Endothelial cell of umbilical vein (primary cell): ENCODE measurements around the gene AURKA. TPM values are rescaled to one million over a fixed set of nuclear protein-coding genes. Genes with fewer than 3 reads are reported as not detected.

Source experiments
- BruUV-seq: library from RNA; stranded (reverse); fragments of 400-500 nt; replicated peaks from 2 replicates; lab custom pipeline; 2021; lab: Mats Ljungman, UMichigan
- CTCF ChIA-PET: fragments of 300-600, 350-600 bp; sonication (Branson Sonifier 250); formaldehyde crosslinking; loops from one replicate; lab custom pipeline; 2021; ENCODE audit warnings: antibody characterized with exemption, inconsistent platforms; lab: Charles Lee
- POLR2A ChIA-PET: fragments of 300-600, 350-600 bp; sonication (Branson Sonifier 250); formaldehyde crosslinking; loops from one replicate; lab custom pipeline; 2021; ENCODE audit warnings: antibody characterized with exemption, inconsistent platforms; lab: Charles Lee
- DNase-seq: peaks from one replicate; pipeline ENCODE4 v3.0.0-alpha.2; 2011; ENCODE audit warnings: low read depth, low spot score
- FAIRE-seq: peaks from 2 replicates; lab custom pipeline; 2011; peaks lifted over from hg19 to GRCh38; lab: Jason Lieb, UNC
- H2AFZ ChIP-seq: 2 replicates; pipeline ENCODE4 v1.6.0; 2012; ENCODE audit warnings: low read depth, low read length, control low read depth, inconsistent platforms
- H3K27ac ChIP-seq: 2 replicates; pipeline ENCODE4 v1.5.1; 2011; ENCODE audit warnings: low read depth, mild to moderate bottlenecking, control low read depth, low read length, moderate library complexity; ENCODE audit not compliant: insufficient read depth
- H3K27me3 ChIP-seq, 2 experiments: 2 replicates each; pipeline versions ENCODE4 v1.6.0 to v1.6.1; 2011; ENCODE audit warnings: low read length in 2 of 2, mixed read lengths in 1 of 2; ENCODE audit not compliant: control insufficient read depth in 2 of 2, insufficient read depth in 2 of 2
- H3K36me3 ChIP-seq, 2 experiments: 2 replicates in 1 of 2; 3 replicates in 1 of 2; pipeline ENCODE4 v1.5.1; 2011; ENCODE audit warnings: low read length in 2 of 2, mild to moderate bottlenecking in 1 of 2, moderate library complexity in 1 of 2; ENCODE audit not compliant: control insufficient read depth in 2 of 2, insufficient read depth in 2 of 2; ENCODE audit errors: extremely low read depth in 1 of 2
- H3K4me1 ChIP-seq: 3 replicates; pipeline ENCODE4 v1.5.1; 2011; ENCODE audit warnings: mild to moderate bottlenecking, low read length; ENCODE audit not compliant: control insufficient read depth, insufficient read depth; ENCODE audit errors: extremely low read depth
- H3K4me2 ChIP-seq: 2 replicates; pipeline ENCODE4 v1.6.1; 2011; ENCODE audit warnings: low read length, control low read depth, mixed read lengths; ENCODE audit not compliant: insufficient read depth
- H3K4me3 ChIP-seq, 3 experiments: fragments of 200-600 bp in 1 of 3; sonication (generic), shearing (Covaris generic) in 1 of 3; replicated peaks in 1 of 3; 2 replicates each; pipeline ENCODE4 v1.5.1; 2011 to 2016; ENCODE audit warnings: control low read depth in 3 of 3, low read length in 3 of 3, mild to moderate bottlenecking in 2 of 3, inconsistent platforms in 1 of 3, low read depth in 1 of 3, moderate library complexity in 1 of 3; ENCODE audit not compliant: insufficient read depth in 1 of 3
- H3K79me2 ChIP-seq: 2 replicates; pipeline ENCODE4 v1.6.0; 2012; ENCODE audit warnings: low read length, inconsistent platforms; ENCODE audit not compliant: control insufficient read depth, insufficient read depth
- H3K9ac ChIP-seq: replicated peaks from 2 replicates; pipeline ENCODE3; 2011; ENCODE audit warnings: low read length, control low read depth; ENCODE audit not compliant: insufficient read depth; ENCODE audit errors: extremely low read depth
- H3K9me1 ChIP-seq: replicated peaks from 3 replicates; pipeline ENCODE4 v1.6.0; 2011; ENCODE audit warnings: mild to moderate bottlenecking, low read length; ENCODE audit not compliant: control insufficient read depth, insufficient read depth; ENCODE audit errors: extremely low read depth
- H3K9me3 ChIP-seq: replicated peaks from 2 replicates; pipeline ENCODE4 v1.5.1; 2012; ENCODE audit warnings: low read length, inconsistent platforms; ENCODE audit not compliant: control insufficient read depth, insufficient read depth
- H4K20me1 ChIP-seq: replicated peaks from 2 replicates; pipeline ENCODE3; 2011; ENCODE audit warnings: mild to moderate bottlenecking, low read length; ENCODE audit not compliant: control insufficient read depth, insufficient read depth; ENCODE audit errors: extremely low read depth
- EZH2 ChIP-seq: IDR thresholded peaks from 2 replicates; pipeline ENCODE4 v1.6.1; 2012; ENCODE audit warnings: borderline replicate concordance, low read depth, mild to moderate bottlenecking, moderate library complexity, low read length, inconsistent platforms; ENCODE audit not compliant: severe bottlenecking
- FOS ChIP-seq: IDR thresholded peaks from 2 replicates; pipeline ENCODE4 v1.6.1; 2011; ENCODE audit warnings: mild to moderate bottlenecking, low read length, moderate library complexity, borderline replicate concordance; ENCODE audit not compliant: insufficient read depth
- JUN ChIP-seq: IDR thresholded peaks from 2 replicates; pipeline ENCODE4 v1.6.1; 2011; ENCODE audit warnings: borderline replicate concordance, low read depth; ENCODE audit not compliant: insufficient read length, insufficient read depth
- MYC ChIP-seq: IDR thresholded peaks from one replicate; pipeline ENCODE4 v1.6.1; 2011; ENCODE audit warnings: mild to moderate bottlenecking, low read depth, low read length
- POLR2A ChIP-seq: IDR thresholded peaks from 2 replicates; pipeline ENCODE4 v1.6.1; 2012; ENCODE audit warnings: low read depth, mild to moderate bottlenecking, control low read depth, low read length
- dilution Hi-C: fragments of 300-500 bp; cut with MboI; formaldehyde crosslinking; loops from one replicate; pipeline ENCODE4 v1.15.0; 2019; ENCODE audit warnings: low sequenced_read_pairs; ENCODE audit not compliant: extremely low pct_ligation_motif_present
- intact Hi-C: fragments of 100-400 bp; cut with micrococcal nuclease; formaldehyde crosslinking; loops from one replicate; pipeline ENCODE4 v1.10.0; 2022
- polyA plus RNA-seq, 4 experiments: library from polyadenylated mRNA; depleted of rRNA in 3 of 4; stranded (reverse) in 3 of 4; unstranded in 1 of 4; fragments of >200 nt; gene quantifications; 2 replicates each; pipeline versions ENCODE4 v1.2.1 to v1.2.3, GENCODE V29; 2011 to 2012; ENCODE audit warnings: missing spikeins in 1 of 4
- total RNA-seq: library from RNA; stranded (reverse); gene quantifications from 2 replicates; pipeline ENCODE4 v1.2.3, GENCODE V29; 2021
- TF ChIP-seq, protein P1 (sequence below): IDR thresholded peaks from 2 replicates; pipeline ENCODE4 v1.6.1; 2011; ENCODE audit not compliant: insufficient read depth, insufficient read length
- TF ChIP-seq, protein P2 (sequence below), 2 donors: IDR thresholded peaks; 1 replicate in 1 of 2; 2 replicates in 1 of 2; pipeline ENCODE4 v1.5.1; 2011; ENCODE audit warnings: low read length in 2 of 2, mild to moderate bottlenecking in 2 of 2, moderate library complexity in 2 of 2, control low read depth in 1 of 2, inconsistent platforms in 1 of 2, low read depth in 1 of 2; ENCODE audit not compliant: insufficient read depth in 1 of 2; ENCODE audit errors: extremely low read depth in 1 of 2

AURKA gene
- total and polyA plus RNA-seq, 2 donors (not counting 3 experiments of a cell fraction or from before 2014, with no cell fraction given): 33.1 to 56.9 TPM

DNA sequence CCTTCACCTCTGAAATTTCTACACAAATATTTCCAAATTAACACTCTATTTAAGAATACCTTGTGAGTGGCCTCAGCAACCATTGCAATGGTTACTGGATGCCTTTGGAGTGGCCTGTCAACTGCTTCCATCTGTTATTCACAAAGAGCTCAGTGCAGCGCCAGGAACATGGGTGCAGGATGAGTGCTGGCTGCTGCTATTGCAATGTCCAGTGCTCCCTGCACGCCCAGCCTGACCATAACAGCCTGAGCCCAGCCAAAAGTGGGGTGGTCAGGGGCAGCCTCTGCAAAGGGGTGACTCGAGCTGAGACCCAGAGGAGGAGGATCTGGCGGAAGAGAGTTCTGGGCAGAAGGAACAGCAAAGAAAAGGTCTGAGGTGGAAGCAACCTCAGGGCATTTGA is 38.4 kb upstream of the AURKA start:
- H3K9ac ChIP-seq: no peak overlapping the region
- H3K9me3 ChIP-seq: no peaks in the 10 kb centered on the region
- H3K36me3 ChIP-seq: no peaks in the 10 kb centered on the region
- no peaks in the 10 kb centered on the region for H4K20me1 ChIP-seq
- peaks cover 2% of the 10 kb centered on the region for H3K4me1 ChIP-seq
- H3K27me3 ChIP-seq: peaks cover 64 to 70% of the 10 kb centered on the region in 2 experiments
- H3K4me3 ChIP-seq: no peak overlapping the region
- CTCF ChIA-PET: no interaction called here
- no TSS peak for BruUV-seq
- H3K27ac ChIP-seq: no peak overlapping the region
- FAIRE-seq (no peak), DNase-seq (no peak)
- POLR2A ChIA-PET: no interaction called here
- no peak overlapping the region for H2AFZ ChIP-seq
- intact Hi-C loops (no loop called here), dilution Hi-C loops (no loop called here)
- H3K9me1 ChIP-seq: no peaks in the 10 kb centered on the region
- H3K4me2 ChIP-seq: no peak overlapping the region
- no peak for TF ChIP-seq MYC
- no peak for TF ChIP-seq EZH2
- TF ChIP-seq, protein P1, sequence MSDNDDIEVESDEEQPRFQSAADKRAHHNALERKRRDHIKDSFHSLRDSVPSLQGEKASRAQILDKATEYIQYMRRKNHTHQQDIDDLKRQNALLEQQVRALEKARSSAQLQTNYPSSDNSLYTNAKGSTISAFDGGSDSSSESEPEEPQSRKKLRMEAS: no peak
- H3K79me2 ChIP-seq: no peaks in the 10 kb centered on the region

DNA sequence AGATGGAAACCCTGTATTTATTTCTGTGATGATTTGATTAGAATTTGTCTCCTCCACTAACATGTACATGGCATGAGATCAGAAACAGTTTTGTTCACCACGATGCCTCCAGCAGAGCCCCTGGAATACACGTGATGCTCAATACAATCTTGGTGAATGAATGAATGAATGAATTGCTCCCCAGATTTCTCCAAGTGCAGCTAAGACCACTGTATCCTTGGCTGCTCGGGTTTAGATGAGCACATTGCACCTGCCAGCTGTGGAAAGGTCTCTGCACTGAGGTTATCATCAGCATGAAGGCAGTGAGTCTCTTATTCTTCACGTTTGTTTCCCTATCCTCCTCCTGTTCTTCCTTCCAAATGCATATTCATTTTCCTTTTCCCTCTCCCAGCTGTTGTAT is 37.9 kb upstream of the AURKA start:
- Histone ChIP-seq H3K36me3 (no peaks in the 10 kb centered on the region), H4K20me1 (no peaks in the 10 kb centered on the region), H3K4me3 (no peak overlapping the region), H3K27me3 (peaks cover 69 to 75% of the 10 kb centered on the region in 2 experiments), H3K27ac (no peak overlapping the region), H3K4me1 (peaks cover 2% of the 10 kb centered on the region), H3K9me1 (no peaks in the 10 kb centered on the region), H3K4me2 (no peak overlapping the region), H2AFZ (no peak overlapping the region), H3K79me2 (no peaks in the 10 kb centered on the region), H3K9ac (no peak overlapping the region), H3K9me3 (no peaks in the 10 kb centered on the region)
- no TSS peak for BruUV-seq
- TF ChIP-seq POLR2A (no peak), JUN (no peak), FOS (no peak)
- TF ChIP-seq, protein P2, sequence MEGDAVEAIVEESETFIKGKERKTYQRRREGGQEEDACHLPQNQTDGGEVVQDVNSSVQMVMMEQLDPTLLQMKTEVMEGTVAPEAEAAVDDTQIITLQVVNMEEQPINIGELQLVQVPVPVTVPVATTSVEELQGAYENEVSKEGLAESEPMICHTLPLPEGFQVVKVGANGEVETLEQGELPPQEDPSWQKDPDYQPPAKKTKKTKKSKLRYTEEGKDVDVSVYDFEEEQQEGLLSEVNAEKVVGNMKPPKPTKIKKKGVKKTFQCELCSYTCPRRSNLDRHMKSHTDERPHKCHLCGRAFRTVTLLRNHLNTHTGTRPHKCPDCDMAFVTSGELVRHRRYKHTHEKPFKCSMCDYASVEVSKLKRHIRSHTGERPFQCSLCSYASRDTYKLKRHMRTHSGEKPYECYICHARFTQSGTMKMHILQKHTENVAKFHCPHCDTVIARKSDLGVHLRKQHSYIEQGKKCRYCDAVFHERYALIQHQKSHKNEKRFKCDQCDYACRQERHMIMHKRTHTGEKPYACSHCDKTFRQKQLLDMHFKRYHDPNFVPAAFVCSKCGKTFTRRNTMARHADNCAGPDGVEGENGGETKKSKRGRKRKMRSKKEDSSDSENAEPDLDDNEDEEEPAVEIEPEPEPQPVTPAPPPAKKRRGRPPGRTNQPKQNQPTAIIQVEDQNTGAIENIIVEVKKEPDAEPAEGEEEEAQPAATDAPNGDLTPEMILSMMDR (IDR thresholded peaks at IDR 0.05; ENCODE audit: extremely low read depth in 1 of 2, insufficient read depth in 1 of 2, low read depth in 1 of 2, low read length in 2 of 2): no peak
- TF ChIP-seq, protein P1: no peak
- dilution Hi-C loops: no loop called here
- ChIA-PET POLR2A (no interaction called here), CTCF (no interaction called here)
- no peak for FAIRE-seq
- no peak for DNase-seq
- intact Hi-C loops: no loop called here
